Measurements from ENCODE around the gene PCMTD2. TPM values are rescaled to one million over a fixed set of nuclear protein-coding genes. Genes with fewer than 3 reads are reported as not detected.
"Not testable (repeated sequence)": the region's sequence is repeated elsewhere in the genome, so short reads cannot be mapped to it uniquely, and the experiment has no call there.

Gene PCMTD2
- total RNA-seq, 2 experiments from 2014 or later, result 32.8 to 33.7 TPM

DNA sequence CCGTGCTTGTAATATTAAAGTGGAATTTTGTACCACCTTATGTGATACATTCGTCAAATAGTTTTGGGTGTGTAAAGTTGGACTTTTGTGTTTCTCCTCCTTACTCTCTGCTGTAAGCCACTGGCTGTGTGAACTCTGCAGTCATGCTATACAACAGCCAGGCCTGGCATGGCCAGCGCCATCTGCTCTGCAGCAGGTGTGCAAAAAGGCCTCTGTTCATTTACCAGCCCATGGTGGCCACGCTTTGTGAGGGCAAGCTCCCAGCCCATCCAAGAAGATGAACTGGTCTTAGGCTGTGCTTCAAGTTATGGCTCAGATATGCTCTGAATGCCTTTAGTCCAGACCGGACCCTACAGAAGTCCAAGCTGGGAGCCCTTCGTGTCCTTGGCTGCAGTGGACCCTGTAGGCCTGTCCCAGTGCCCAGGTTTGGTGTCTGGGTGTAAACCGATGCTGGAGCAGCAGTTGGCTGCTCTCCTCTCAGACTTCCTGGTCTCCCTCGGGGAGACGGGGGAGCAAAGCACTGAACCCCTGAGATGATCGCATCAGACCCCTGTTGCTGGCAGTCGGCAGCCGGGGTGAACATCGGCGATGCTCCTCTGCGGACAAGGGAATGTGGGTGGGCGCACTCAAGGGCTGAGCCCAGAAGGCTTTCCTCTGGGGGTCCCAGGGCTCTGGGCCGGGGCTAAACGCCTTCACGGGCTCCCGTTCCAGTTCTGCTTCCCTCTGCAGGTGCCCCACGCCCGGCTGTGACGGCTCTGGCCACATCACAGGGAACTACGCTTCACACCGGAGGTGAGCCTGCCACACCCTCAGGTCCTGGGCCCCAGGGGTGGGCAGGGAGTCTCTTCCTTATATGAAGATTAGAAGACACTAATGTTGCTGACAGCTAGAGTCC, 28.6 kb upstream of the PCMTD2 start:
- Mint-ChIP-seq H3K36me3 (no peaks in the 10 kb centered on the region), H3K4me1 (ENCODE audit: low read depth) (peaks cover 32% of the 10 kb centered on the region), H3K9me3 (no peaks in the 10 kb centered on the region), H3K27me3 (no peaks in the 10 kb centered on the region), H3K27ac (no peak overlapping the region), H3K4me3 (no peak overlapping the region)
- CTCF ChIA-PET, result interaction anchor here (1.1 kb wide), 1 partner anchor 59 kb away, joined by 4 read pairs; no protein-coding TSS in a partner anchor
- DNase-seq, result peak; percentile 27
- POLR2A ChIA-PET, result no interaction called here
- intact Hi-C loops (cut with micrococcal nuclease), result no loop called here

- H3K27me3 Mint-ChIP-seq, result no peaks in the 10 kb centered on the region
- H3K27ac Mint-ChIP-seq, result no peak overlapping the region
- H3K36me3 Mint-ChIP-seq, result no peaks in the 10 kb centered on the region
- H3K9me3 Mint-ChIP-seq, result no peaks in the 10 kb centered on the region
- CTCF ChIA-PET, result interaction anchor here (1.1 kb wide), 1 partner anchor 58 kb away, joined by 4 read pairs; no protein-coding TSS in a partner anchor
- H3K4me3 Mint-ChIP-seq, result no peak overlapping the region
- intact Hi-C loops (cut with micrococcal nuclease), result no loop called here
- H3K4me1 Mint-ChIP-seq (ENCODE audit: low read depth), result peaks cover 32% of the 10 kb centered on the region
- POLR2A ChIA-PET, result no interaction called here
- DNase-seq, result no peak
Observed at GRCh38 chr20:64228086-64228653, 27.4 kb upstream of the PCMTD2 start.

- POLR2A ChIA-PET, result no interaction called here
- Mint-ChIP-seq H3K4me1 (ENCODE audit: low read depth) (peaks cover 39% of the 10 kb centered on the region), H3K27ac (no peak overlapping the region), H3K4me3 (no peak overlapping the region), H3K27me3 (no peaks in the 10 kb centered on the region), H3K9me3 (no peaks in the 10 kb centered on the region), H3K36me3 (no peaks in the 10 kb centered on the region)
- intact Hi-C loops (cut with micrococcal nuclease), result no loop called here
- no peak for DNase-seq
- CTCF ChIA-PET, result no interaction called here
Observed at GRCh38 chr20:64228751-64229506, 26.6 kb upstream of the PCMTD2 start.

- POLR2A ChIA-PET, result no interaction called here
- no peak for DNase-seq
- Mint-ChIP-seq H3K9me3 (no peaks in the 10 kb centered on the region), H3K4me1 (ENCODE audit: low read depth) (peaks cover 34% of the 10 kb centered on the region), H3K36me3 (no peaks in the 10 kb centered on the region), H3K27me3 (no peaks in the 10 kb centered on the region), H3K27ac (no peak overlapping the region), H3K4me3 (no peak overlapping the region)
- CTCF ChIA-PET, result no interaction called here
- intact Hi-C loops (cut with micrococcal nuclease), result no loop called here
Observed at GRCh38 chr20:64229507-64230061, 26.0 kb upstream of the PCMTD2 start.

GRCh38 chr20:64230461-64231145, 24.9 kb upstream of the PCMTD2 start:
- CTCF ChIA-PET, result no interaction called here
- Mint-ChIP-seq H3K36me3 (no peaks in the 10 kb centered on the region), H3K27ac (no peak overlapping the region), H3K27me3 (no peaks in the 10 kb centered on the region), H3K4me3 (no peak overlapping the region), H3K4me1 (ENCODE audit: low read depth) (peaks cover 29% of the 10 kb centered on the region), H3K9me3 (no peaks in the 10 kb centered on the region)
- POLR2A ChIA-PET, result no interaction called here
- no peak for DNase-seq
- intact Hi-C loops (cut with micrococcal nuclease), result no loop called here

- POLR2A ChIA-PET, result no interaction called here
Observed at GRCh38 chr20:64231621-64232550, 23.7 kb upstream of the PCMTD2 start.

DNA sequence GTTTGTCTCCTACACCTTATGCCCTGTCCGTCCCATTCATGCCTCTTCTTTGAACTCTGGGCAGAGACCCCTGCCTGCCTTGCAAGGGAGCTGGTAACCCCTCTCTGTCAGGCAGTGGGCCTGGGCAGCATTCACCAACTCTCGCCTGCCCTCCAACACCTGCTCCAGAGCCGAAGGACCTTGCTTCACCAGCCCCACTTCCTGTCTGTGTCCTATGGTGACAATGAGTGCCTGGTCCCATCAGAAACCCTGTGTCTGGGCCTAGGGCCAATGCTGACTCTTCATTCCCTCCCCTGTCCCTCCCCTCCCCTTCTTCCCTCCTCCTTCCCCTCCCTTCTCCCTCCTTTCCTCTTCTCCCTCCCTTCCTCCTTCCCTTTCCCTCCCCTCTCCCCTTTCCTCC, 22.8 kb upstream of the PCMTD2 start:
- DNase-seq, result no peak
- H3K9me3 Mint-ChIP-seq, result no peaks in the 10 kb centered on the region
- intact Hi-C loops (cut with micrococcal nuclease), result no loop called here

More at GRCh38 chr20:64231621-64232550, 23.7 kb upstream of the PCMTD2 start:
- Mint-ChIP-seq H3K36me3 (no peaks in the 10 kb centered on the region), H3K9me3 (no peaks in the 10 kb centered on the region), H3K27me3 (no peaks in the 10 kb centered on the region), H3K4me1 (ENCODE audit: low read depth) (peaks cover 19% of the 10 kb centered on the region), H3K4me3 (no peak overlapping the region), H3K27ac (no peak overlapping the region)
- CTCF ChIA-PET, result interaction anchor here (0.6 kb wide), 1 partner anchor 54 kb away, joined by 4 read pairs; no protein-coding TSS in a partner anchor
- no peak for DNase-seq
- intact Hi-C loops (cut with micrococcal nuclease), result no loop called here

GRCh38 chr20:64233725-64234124, 21.8 kb upstream of the PCMTD2 start:
- H3K27me3 Mint-ChIP-seq, result no peaks in the 10 kb centered on the region
- H3K27ac Mint-ChIP-seq, result peak overlapping the region; percentile 4
- ChIA-PET CTCF (no interaction called here), POLR2A (no interaction called here)
- peaks cover 10% of the 10 kb centered on the region for H3K4me1 Mint-ChIP-seq (ENCODE audit: low read depth)
- H3K4me3 Mint-ChIP-seq, result no peak overlapping the region
- no peak for DNase-seq
- no peaks in the 10 kb centered on the region for H3K9me3 Mint-ChIP-seq
- intact Hi-C loops (cut with micrococcal nuclease), result no loop called here
- no peaks in the 10 kb centered on the region for H3K36me3 Mint-ChIP-seq

More for the DNA sequence above, 22.8 kb upstream of the PCMTD2 start:
- H3K4me1 Mint-ChIP-seq (ENCODE audit: low read depth), result peaks cover 13% of the 10 kb centered on the region
- ChIA-PET POLR2A (no interaction called here), CTCF (no interaction called here)
- H3K27me3 Mint-ChIP-seq, result no peaks in the 10 kb centered on the region
- no peak overlapping the region for H3K4me3 Mint-ChIP-seq
- no peaks in the 10 kb centered on the region for H3K36me3 Mint-ChIP-seq
- no peak overlapping the region for H3K27ac Mint-ChIP-seq

GRCh38 chr20:64234291-64234791, 21.2 kb upstream of the PCMTD2 start:
- peaks cover 10% of the 10 kb centered on the region for H3K4me1 Mint-ChIP-seq (ENCODE audit: low read depth)
- intact Hi-C loops (cut with micrococcal nuclease), result no loop called here
- no peaks in the 10 kb centered on the region for H3K9me3 Mint-ChIP-seq
- POLR2A ChIA-PET, result no interaction called here
- DNase-seq, result no peak
- no peak overlapping the region for H3K27ac Mint-ChIP-seq
- no peaks in the 10 kb centered on the region for H3K27me3 Mint-ChIP-seq
- H3K36me3 Mint-ChIP-seq, result no peaks in the 10 kb centered on the region
- CTCF ChIA-PET, result no interaction called here
- H3K4me3 Mint-ChIP-seq, result no peak overlapping the region

DNA sequence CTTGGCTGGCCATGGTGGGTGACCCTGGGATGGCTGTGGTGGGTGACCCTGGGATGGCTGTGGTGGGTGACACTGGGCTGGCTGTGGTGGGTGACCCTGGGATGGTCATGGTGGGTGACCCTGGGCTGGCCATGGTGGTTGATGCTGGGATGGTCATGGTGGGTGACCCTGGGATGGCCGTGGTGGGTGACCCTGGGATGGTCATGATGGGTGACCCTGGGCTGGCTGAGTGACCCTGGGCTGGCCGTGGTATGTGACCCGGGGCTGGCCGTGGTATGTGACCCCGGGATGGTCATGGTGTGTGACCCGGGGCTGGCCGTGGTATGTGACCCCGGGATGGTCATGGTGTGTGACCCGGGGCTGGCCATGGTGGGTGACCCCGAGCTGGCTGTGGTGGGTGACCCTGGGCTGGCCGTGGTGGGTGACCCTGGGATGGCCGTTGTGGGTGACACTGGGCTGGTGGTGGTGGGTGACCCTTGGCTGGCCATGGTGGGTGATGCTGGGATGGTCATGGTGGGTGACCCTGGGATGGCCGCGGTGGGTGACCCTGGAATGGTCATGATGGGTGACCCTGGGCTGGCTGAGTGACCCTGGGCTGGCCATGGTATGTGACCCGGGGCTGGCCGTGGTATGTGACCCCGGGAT, 20.5 kb upstream of the PCMTD2 start:
- DNase-seq; POLR2A ChIA-PET; H3K27me3 Mint-ChIP-seq; H3K9me3 Mint-ChIP-seq; CTCF ChIA-PET; H3K4me3 Mint-ChIP-seq; H3K36me3 Mint-ChIP-seq; intact Hi-C loops (cut with micrococcal nuclease); H3K27ac Mint-ChIP-seq; H3K4me1 Mint-ChIP-seq (ENCODE audit: low read depth): not testable (repeated sequence)

Measured in activated CD4-positive, alpha-beta memory T cell treated with anti-CD3 and anti-CD28 coated beads for 36 hours (primary cell).